NOMO-1 (cell line): ENCODE data around the gene ZNF536.

Experiments
- DNase-seq, 2 experiments: peaks; one replicate each; lab custom pipeline; 2025; ENCODE audit not compliant: unreplicated experiment in 2 of 2; lab: John Stamatoyannopoulos, UW

Gene ZNF536

GRCh38 chr19:30371960-30372824 is at the start of gene ZNF536:
Gene ZNF536, plus strand, starts transcription at chr19:30372384. Its CDS starts 71,179 bp downstream, at chr19:30443563.
- DNase-seq = no peak

- DNase-seq = no peak
These were observed 49.4 kb upstream of the ZNF536 start for GRCh38 chr19:30322641-30323320.

GRCh38 chr19:30323904-30324303 is 48.3 kb upstream of the ZNF536 start:
- DNase-seq = no peak

GRCh38 chr19:30324982-30325381 is 47.2 kb upstream of the ZNF536 start:
- no peak for DNase-seq

GRCh38 chr19:30325676-30326392 is 46.4 kb upstream of the ZNF536 start:
- no peak for DNase-seq

GRCh38 chr19:30326393-30326710 is 45.8 kb upstream of the ZNF536 start:
- DNase-seq = no peak

- no peak for DNase-seq
These were observed 44.9 kb upstream of the ZNF536 start for GRCh38 chr19:30327331-30327730.

- DNase-seq = no peak
These were observed 44.1 kb upstream of the ZNF536 start for GRCh38 chr19:30328096-30328495.

- no peak for DNase-seq
These were observed 41.9 kb upstream of the ZNF536 start for GRCh38 chr19:30330266-30330665.

GRCh38 chr19:30332445-30333234 is 39.5 kb upstream of the ZNF536 start:
- DNase-seq = no peak

GRCh38 chr19:30333291-30334065 is 38.7 kb upstream of the ZNF536 start:
- no peak for DNase-seq

- DNase-seq = no peak
These were observed 37.3 kb upstream of the ZNF536 start for GRCh38 chr19:30334841-30335240.

GRCh38 chr19:30335306-30335886 is 36.8 kb upstream of the ZNF536 start:
- no peak for DNase-seq

- DNase-seq = no peak
These were observed 35.9 kb upstream of the ZNF536 start for GRCh38 chr19:30336290-30336689.

- no peak for DNase-seq
These were observed 34.1 kb upstream of the ZNF536 start for GRCh38 chr19:30338041-30338456.

- no peak for DNase-seq
These were observed 33.1 kb upstream of the ZNF536 start for GRCh38 chr19:30338878-30339623.

GRCh38 chr19:30339624-30340525 is 32.3 kb upstream of the ZNF536 start:
- DNase-seq = no peak
